ENCODE results near the gene LRRC31. TPM values are rescaled to one million over a fixed set of nuclear protein-coding genes. Genes with fewer than 3 reads are reported as not detected.

LRRC31 gene
- total RNA-seq (not detected), polyA plus RNA-seq (1 to 10 TPM in 1 of 2 donors, not detected in 1; 6.1 TPM)
- long read RNA-seq, donor 1 = 0 reads
- long read RNA-seq, donor 2 = 0 reads

DNA sequence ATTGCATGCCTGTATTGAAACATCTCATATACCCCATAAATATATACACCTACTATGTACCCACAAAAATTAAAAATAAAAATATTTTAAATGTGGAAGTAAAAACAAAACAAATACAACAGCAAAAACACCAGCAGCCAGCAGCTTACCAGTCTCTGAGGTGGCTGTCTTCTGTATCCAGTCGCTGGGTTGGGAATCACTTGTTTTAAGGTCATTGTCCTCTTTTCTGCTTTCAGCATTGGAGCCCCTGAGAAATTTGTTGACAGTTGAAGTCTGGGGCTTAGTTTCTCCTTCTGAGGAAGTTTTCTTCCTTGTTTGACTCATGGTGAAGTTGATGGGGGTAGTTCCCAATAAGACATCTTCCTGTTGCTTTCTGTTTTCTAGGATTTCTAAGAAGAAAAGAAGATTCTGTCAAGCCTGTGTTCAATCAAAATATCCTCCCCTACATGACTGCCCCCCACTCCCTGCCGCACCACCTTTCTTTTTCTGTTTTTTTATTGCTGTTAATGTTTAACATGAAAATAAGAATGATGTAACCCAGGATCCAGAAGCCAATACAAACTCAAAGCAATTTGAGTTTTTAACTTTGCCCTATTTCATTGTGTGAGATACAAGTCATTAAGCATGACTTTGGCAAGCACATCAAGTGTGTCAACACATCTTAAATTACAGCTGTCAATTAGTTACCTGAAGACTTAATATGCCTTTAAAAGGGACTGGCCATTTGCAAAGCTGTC, at the start of gene LRRC31:
Gene LRRC31 (minus strand): TSS at position 452 of the 737 bp plus-strand sequence. CDS start 128 bp downstream, at position 324.
- Histone ChIP-seq H3K27me3 (ENCODE audit: control insufficient read depth in 1 of 2, insufficient read depth in 2 of 2, low read length in 1 of 2) (no peaks in the 10 kb centered on the region), H3K4me3 (ENCODE audit: low read length in 2 of 2) (no peak within 1 kb of the TSS), H3K4me1 (ENCODE audit: control insufficient read depth in 1 of 2, insufficient read depth in 2 of 2, low read length in 2 of 2) (no peaks in the 10 kb centered on the region), H3K27ac (ENCODE audit: low read depth in 1 of 2, low read length in 2 of 2) (no peak within 1 kb of the TSS), H3K9me3 (ENCODE audit: control insufficient read depth, low read length) (no peaks in the 10 kb centered on the region), H3K36me3 (ENCODE audit: control insufficient read depth in 1 of 2, insufficient read depth in 2 of 2, low read length in 1 of 2) (no peaks in the 10 kb centered on the region)
- intact Hi-C loops (cut with DNase I) = loop anchor here in 1 of 2 donors (10.0 kb wide), 1 partner anchor 95 kb away; the partner anchor contains the start of gene SEC62
- ATAC-seq (ENCODE audit: low FRiP score) (no peak), DNase-seq (no peak)
- WGBS, 2 donors = 46 to 55% methylated on average over 2 of the region's 2 CpGs

DNA sequence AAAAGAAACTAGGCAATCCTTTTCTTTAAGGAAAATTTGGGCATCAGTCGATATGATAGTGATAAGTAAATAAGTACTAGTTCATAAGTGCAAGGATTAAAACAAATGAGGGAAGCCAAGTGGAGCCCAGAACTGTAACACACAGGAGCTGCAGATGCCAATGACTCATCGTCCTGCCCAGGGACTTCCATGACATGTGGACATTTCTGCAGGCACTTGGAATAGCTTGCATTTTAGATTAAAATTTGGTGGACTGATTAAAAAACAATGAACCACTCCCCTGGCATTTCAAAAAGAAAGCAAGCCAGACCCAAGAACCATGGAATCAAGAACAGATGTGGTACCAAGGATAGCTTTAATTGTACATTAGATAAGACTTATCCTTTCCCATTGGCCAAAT, 44.6 kb upstream of the LRRC31 start:
- intact Hi-C loops (cut with DNase I) = no loop called here
- H3K4me1 ChIP-seq (ENCODE audit: control insufficient read depth in 1 of 2, insufficient read depth in 2 of 2, low read length in 2 of 2) = no peaks in the 10 kb centered on the region
- no peak for ATAC-seq (ENCODE audit: low FRiP score)

DNA sequence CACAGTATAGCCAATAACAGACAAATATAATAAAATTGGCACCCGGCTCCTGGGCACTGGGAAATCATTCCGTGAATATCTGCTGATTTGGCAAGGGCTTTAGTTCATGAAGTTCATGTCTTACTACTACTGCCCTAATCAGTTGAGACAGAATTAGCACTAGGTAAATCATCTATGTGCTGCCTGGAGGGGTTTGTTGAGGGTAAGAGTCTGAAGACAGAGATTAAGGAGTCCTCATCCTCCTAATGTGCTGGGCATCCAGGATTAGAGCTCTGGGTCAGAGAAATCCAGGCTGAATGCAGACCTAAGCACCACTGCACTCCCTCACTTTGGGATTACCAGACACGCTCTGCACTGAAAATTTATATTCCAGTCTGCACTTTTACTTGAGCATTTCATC, 43.6 kb upstream of the LRRC31 start:
- Histone ChIP-seq H3K4me1 (ENCODE audit: control insufficient read depth in 1 of 2, insufficient read depth in 2 of 2, low read length in 2 of 2) (no peaks in the 10 kb centered on the region), H3K36me3 (ENCODE audit: control insufficient read depth in 1 of 2, insufficient read depth in 2 of 2, low read length in 1 of 2) (no peaks in the 10 kb centered on the region), H3K27me3 (ENCODE audit: control insufficient read depth in 1 of 2, insufficient read depth in 2 of 2, low read length in 1 of 2) (no peaks in the 10 kb centered on the region), H3K4me3 (ENCODE audit: low read length in 2 of 2) (no peak overlapping the region), H3K27ac (ENCODE audit: low read depth in 1 of 2, low read length in 2 of 2) (no peak overlapping the region), H3K9me3 (ENCODE audit: control insufficient read depth, low read length) (no peaks in the 10 kb centered on the region)
- 61 to 68% methylated on average over 3 of the region's 3 CpGs for WGBS, 2 donors
- ATAC-seq (ENCODE audit: low FRiP score) = no peak
- intact Hi-C loops (cut with DNase I) = no loop called here
- no peak for DNase-seq

More for the DNA sequence above, 44.6 kb upstream of the LRRC31 start:
- H3K36me3 ChIP-seq (ENCODE audit: control insufficient read depth in 1 of 2, insufficient read depth in 2 of 2, low read length in 1 of 2) = no peaks in the 10 kb centered on the region
- H3K4me3 ChIP-seq (ENCODE audit: low read length in 2 of 2) = no peak overlapping the region
- 19 to 26% methylated on average over 2 of the region's 2 CpGs for WGBS, 2 donors
- no peaks in the 10 kb centered on the region for H3K27me3 ChIP-seq (ENCODE audit: control insufficient read depth in 1 of 2, insufficient read depth in 2 of 2, low read length in 1 of 2)
- no peaks in the 10 kb centered on the region for H3K9me3 ChIP-seq (ENCODE audit: control insufficient read depth, low read length)
- DNase-seq = no peak
- no peak overlapping the region for H3K27ac ChIP-seq (ENCODE audit: low read depth in 1 of 2, low read length in 2 of 2)

DNA sequence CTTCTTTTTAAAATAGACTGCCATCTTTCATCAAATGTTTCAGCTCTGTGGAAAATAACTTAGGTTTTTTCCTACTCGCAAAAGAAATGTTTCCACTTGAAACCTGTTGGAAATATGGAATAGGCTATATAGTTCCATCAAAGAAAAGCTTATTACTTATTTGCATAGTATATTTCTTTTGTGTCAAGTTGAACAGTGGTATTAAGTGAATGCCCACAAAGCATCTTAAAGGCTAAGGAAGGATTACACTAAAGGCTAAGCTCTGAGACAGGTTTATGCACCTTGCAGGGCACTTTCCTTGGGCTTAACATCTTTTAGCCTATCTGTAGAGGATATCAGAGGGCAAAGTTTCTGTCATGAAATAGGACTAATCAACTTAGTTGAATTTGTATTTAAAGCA, 41.5 kb upstream of the LRRC31 start, which contains the start of gene SAMD7:
Gene SAMD7 (plus strand): TSS at position 301 of the 400 bp plus-strand sequence. CDS start 7,927 bp downstream, outside the sequence.
- intact Hi-C loops (cut with DNase I) = no loop called here
- H3K4me3 ChIP-seq (ENCODE audit: low read length in 2 of 2) = no peak within 1 kb of the TSS
- H3K4me1 ChIP-seq (ENCODE audit: control insufficient read depth in 1 of 2, insufficient read depth in 2 of 2, low read length in 2 of 2) = no peaks in the 10 kb centered on the region
- H3K36me3 ChIP-seq (ENCODE audit: control insufficient read depth in 1 of 2, insufficient read depth in 2 of 2, low read length in 1 of 2) = no peaks in the 10 kb centered on the region
- H3K9me3 ChIP-seq (ENCODE audit: control insufficient read depth, low read length) = no peaks in the 10 kb centered on the region
- no peak within 1 kb of the TSS for H3K27ac ChIP-seq (ENCODE audit: low read depth in 1 of 2, low read length in 2 of 2)
- DNase-seq (no peak), ATAC-seq (ENCODE audit: low FRiP score) (no peak)
- no peaks in the 10 kb centered on the region for H3K27me3 ChIP-seq (ENCODE audit: control insufficient read depth in 1 of 2, insufficient read depth in 2 of 2, low read length in 1 of 2)
- 90 to 97% methylated on average over 1 of the region's 1 CpG for WGBS, 2 donors

DNA sequence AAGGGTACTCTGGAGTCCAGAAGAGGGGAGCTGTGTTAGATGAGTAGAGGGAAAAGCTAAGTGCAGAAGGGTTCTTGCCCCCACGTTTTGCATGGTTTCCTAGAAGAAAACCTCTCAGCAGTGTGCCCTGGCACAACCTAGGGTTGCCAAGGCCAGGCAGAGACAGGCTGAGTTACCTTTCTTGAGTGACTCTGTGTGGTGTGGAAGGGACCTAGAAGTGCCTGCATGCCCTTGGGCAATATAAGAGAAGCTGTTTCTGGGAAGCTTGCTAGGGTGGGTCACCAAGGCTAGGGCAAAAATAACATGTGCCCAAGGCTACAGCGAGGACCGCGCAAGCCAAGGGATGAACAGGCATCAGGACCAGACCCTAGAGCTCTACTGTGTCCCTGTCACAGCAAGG, 38.2 kb upstream of the LRRC31 start:
- Histone ChIP-seq H3K4me1 (ENCODE audit: control insufficient read depth in 1 of 2, insufficient read depth in 2 of 2, low read length in 2 of 2) (no peaks in the 10 kb centered on the region), H3K36me3 (ENCODE audit: control insufficient read depth in 1 of 2, insufficient read depth in 2 of 2, low read length in 1 of 2) (no peaks in the 10 kb centered on the region), H3K4me3 (ENCODE audit: low read length in 2 of 2) (no peak overlapping the region), H3K27me3 (ENCODE audit: control insufficient read depth in 1 of 2, insufficient read depth in 2 of 2, low read length in 1 of 2) (no peaks in the 10 kb centered on the region), H3K27ac (ENCODE audit: low read depth in 1 of 2, low read length in 2 of 2) (no peak overlapping the region), H3K9me3 (ENCODE audit: control insufficient read depth, low read length) (no peaks in the 10 kb centered on the region)
- DNase-seq (no peak), ATAC-seq (ENCODE audit: low FRiP score) (no peak)
- WGBS, 2 donors = 88 to 89% methylated on average over 4 of the region's 4 CpGs
- intact Hi-C loops (cut with DNase I) = no loop called here

DNA sequence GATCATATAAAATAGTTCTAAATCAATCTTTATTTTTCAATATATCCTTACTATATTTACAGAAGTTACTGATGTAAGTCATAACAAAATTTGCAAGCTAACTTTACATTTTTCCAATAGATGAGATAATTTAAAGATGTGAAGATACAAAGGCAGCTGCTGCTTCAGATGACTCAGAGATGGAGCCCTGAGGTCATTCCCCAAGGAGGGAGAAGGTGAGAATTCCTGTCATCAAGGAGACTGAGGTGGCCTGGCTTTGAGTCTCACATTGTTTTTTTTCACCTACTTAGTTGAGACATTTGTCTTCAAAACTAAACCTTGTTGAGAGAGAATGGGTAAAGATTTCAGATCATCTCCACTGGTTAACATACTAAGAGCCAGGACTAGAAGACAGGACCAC, 37.7 kb upstream of the LRRC31 start:
- Histone ChIP-seq H3K27ac (ENCODE audit: low read depth in 1 of 2, low read length in 2 of 2) (no peak overlapping the region), H3K9me3 (ENCODE audit: control insufficient read depth, low read length) (no peaks in the 10 kb centered on the region), H3K36me3 (ENCODE audit: control insufficient read depth in 1 of 2, insufficient read depth in 2 of 2, low read length in 1 of 2) (no peaks in the 10 kb centered on the region), H3K4me1 (ENCODE audit: control insufficient read depth in 1 of 2, insufficient read depth in 2 of 2, low read length in 2 of 2) (no peaks in the 10 kb centered on the region), H3K4me3 (ENCODE audit: low read length in 2 of 2) (no peak overlapping the region), H3K27me3 (ENCODE audit: control insufficient read depth in 1 of 2, insufficient read depth in 2 of 2, low read length in 1 of 2) (no peaks in the 10 kb centered on the region)
- intact Hi-C loops (cut with DNase I) = no loop called here
- ATAC-seq (ENCODE audit: low FRiP score) = no peak
- no peak for DNase-seq

DNA sequence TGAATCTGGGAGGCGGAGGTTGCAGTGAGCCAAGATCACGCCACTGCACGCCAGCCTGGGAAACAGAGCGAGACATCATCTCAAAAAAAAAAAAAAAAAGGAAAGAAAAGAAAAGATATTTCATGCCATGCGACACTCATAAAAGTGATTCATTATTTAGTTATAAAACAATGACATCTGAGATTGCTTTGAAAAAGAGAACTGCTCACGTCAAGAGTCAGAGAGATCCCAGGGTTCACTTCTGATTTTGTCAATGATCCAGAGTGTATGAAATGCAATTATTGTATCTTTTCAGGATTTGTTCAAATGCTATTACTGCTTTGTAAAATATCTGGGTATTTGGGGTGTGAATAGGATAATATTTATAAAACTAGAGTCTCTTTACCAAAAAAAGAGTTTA, 35.7 kb upstream of the LRRC31 start:
- no peak for ATAC-seq (ENCODE audit: low FRiP score)
- Histone ChIP-seq H3K9me3 (ENCODE audit: control insufficient read depth, low read length) (no peaks in the 10 kb centered on the region), H3K27ac (ENCODE audit: low read depth in 1 of 2, low read length in 2 of 2) (no peak overlapping the region), H3K4me1 (ENCODE audit: control insufficient read depth in 1 of 2, insufficient read depth in 2 of 2, low read length in 2 of 2) (no peaks in the 10 kb centered on the region), H3K4me3 (ENCODE audit: low read length in 2 of 2) (no peak overlapping the region), H3K27me3 (ENCODE audit: control insufficient read depth in 1 of 2, insufficient read depth in 2 of 2, low read length in 1 of 2) (no peaks in the 10 kb centered on the region), H3K36me3 (ENCODE audit: control insufficient read depth in 1 of 2, insufficient read depth in 2 of 2, low read length in 1 of 2) (no peaks in the 10 kb centered on the region)
- no peak for DNase-seq
- 56 to 88% methylated on average over 6 of the region's 6 CpGs for WGBS, 2 donors
- intact Hi-C loops (cut with DNase I) = no loop called here

DNA sequence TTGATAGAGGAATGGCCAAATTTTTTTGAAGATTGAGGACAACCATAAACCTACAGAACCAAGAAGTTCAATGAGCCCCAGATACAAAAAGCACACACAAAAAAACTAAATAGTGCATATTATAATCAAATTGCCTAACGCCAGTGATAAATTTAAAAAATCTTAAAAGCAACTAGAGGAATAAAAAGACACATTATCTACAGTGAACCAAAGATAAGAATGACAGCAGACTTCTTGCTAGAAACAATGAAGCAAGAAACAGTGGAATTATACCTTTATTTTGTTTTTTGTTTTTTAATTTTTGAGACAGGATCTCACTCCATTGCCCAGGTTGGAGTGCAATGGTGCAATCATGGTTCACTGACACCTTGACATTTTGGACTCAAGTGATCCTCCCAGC, 31.7 kb upstream of the LRRC31 start:
- Histone ChIP-seq H3K27ac (ENCODE audit: low read depth in 1 of 2, low read length in 2 of 2) (no peak overlapping the region), H3K36me3 (ENCODE audit: control insufficient read depth in 1 of 2, insufficient read depth in 2 of 2, low read length in 1 of 2) (no peaks in the 10 kb centered on the region), H3K4me1 (ENCODE audit: control insufficient read depth in 1 of 2, insufficient read depth in 2 of 2, low read length in 2 of 2) (no peaks in the 10 kb centered on the region), H3K9me3 (ENCODE audit: control insufficient read depth, low read length) (no peaks in the 10 kb centered on the region), H3K4me3 (ENCODE audit: low read length in 2 of 2) (no peak overlapping the region), H3K27me3 (ENCODE audit: control insufficient read depth in 1 of 2, insufficient read depth in 2 of 2, low read length in 1 of 2) (no peaks in the 10 kb centered on the region)
- DNase-seq = no peak
- intact Hi-C loops (cut with DNase I) = no loop called here
- 95 to 97% methylated on average over 1 of the region's 1 CpG for WGBS, 2 donors
- ATAC-seq (ENCODE audit: low FRiP score) = no peak

DNA sequence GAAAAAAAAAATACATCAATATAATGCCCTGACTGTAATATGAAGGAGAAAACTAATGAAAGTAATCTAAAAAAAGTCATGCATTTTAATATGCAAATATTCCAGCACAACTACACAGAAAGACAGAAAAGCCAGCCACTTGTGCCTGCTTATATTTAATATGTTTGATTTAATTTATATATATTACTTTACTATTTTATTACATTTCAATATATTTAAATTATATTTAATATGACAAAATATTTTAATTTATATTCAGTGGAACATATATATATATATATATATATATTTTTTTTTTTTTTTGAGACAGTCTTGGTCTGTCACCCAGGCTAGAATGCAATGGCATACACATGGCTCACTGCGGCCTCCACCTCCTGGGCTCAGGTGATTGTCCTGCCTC, 27.5 kb upstream of the LRRC31 start:
- no peak overlapping the region for H3K27ac ChIP-seq (ENCODE audit: low read depth in 1 of 2, low read length in 2 of 2)
- no peaks in the 10 kb centered on the region for H3K9me3 ChIP-seq (ENCODE audit: control insufficient read depth, low read length)
- H3K4me3 ChIP-seq (ENCODE audit: low read length in 2 of 2) = no peak overlapping the region
- DNase-seq (no peak), ATAC-seq (ENCODE audit: low FRiP score) (no peak)
- no peaks in the 10 kb centered on the region for H3K36me3 ChIP-seq (ENCODE audit: control insufficient read depth in 1 of 2, insufficient read depth in 2 of 2, low read length in 1 of 2)
- intact Hi-C loops (cut with DNase I) = no loop called here
- no peaks in the 10 kb centered on the region for H3K4me1 ChIP-seq (ENCODE audit: control insufficient read depth in 1 of 2, insufficient read depth in 2 of 2, low read length in 2 of 2)
- no peaks in the 10 kb centered on the region for H3K27me3 ChIP-seq (ENCODE audit: control insufficient read depth in 1 of 2, insufficient read depth in 2 of 2, low read length in 1 of 2)
- WGBS, 2 donors = 94 to 96% methylated on average over 1 of the region's 1 CpG

All from aorta (tissue), 5 donors.